ENCODE data around the gene ELMO3.

The ELMO3 gene

GRCh38 chr16:67200491-67200890 is 1.6 kb downstream of the ELMO3 start:
- FAIRE-seq = no peak

GRCh38 chr16:67201411-67202345 is 2.7 kb downstream of the ELMO3 start:
- FAIRE-seq = no peak

GRCh38 chr16:67202426-67202825 is 3.5 kb downstream of the ELMO3 start:
- no peak for FAIRE-seq

- FAIRE-seq = no peak
These were observed 4.1 kb downstream of the ELMO3 start for GRCh38 chr16:67202956-67203493.

GRCh38 chr16:67204076-67204475 is 5.1 kb downstream of the ELMO3 start:
- no peak for FAIRE-seq

GRCh38 chr16:67206129-67206837 is 7.4 kb downstream of the ELMO3 start:
- no peak for FAIRE-seq

- FAIRE-seq = no peak
These were observed 7.9 kb downstream of the ELMO3 start for GRCh38 chr16:67206838-67207248.

- no peak for FAIRE-seq
These were observed 8.5 kb downstream of the ELMO3 start for GRCh38 chr16:67207249-67208091.

- FAIRE-seq = no peak
These were observed 9.4 kb downstream of the ELMO3 start for GRCh38 chr16:67208154-67208896.

GRCh38 chr16:67209565-67209964 is 10.6 kb downstream of the ELMO3 start:
- no peak for FAIRE-seq

GRCh38 chr16:67210069-67210937 is 11.4 kb downstream of the ELMO3 start:
- FAIRE-seq = no peak

- no peak for FAIRE-seq
These were observed 12.7 kb downstream of the ELMO3 start for GRCh38 chr16:67211674-67212073.

- FAIRE-seq = no peak
These were observed 13.8 kb downstream of the ELMO3 start for GRCh38 chr16:67212766-67213165.

- FAIRE-seq = no peak
These were observed 14.5 kb downstream of the ELMO3 start for GRCh38 chr16:67213197-67214019.

GRCh38 chr16:67215706-67216105 is 16.8 kb downstream of the ELMO3 start:
- FAIRE-seq = no peak

- no peak for FAIRE-seq
These were observed 17.9 kb downstream of the ELMO3 start for GRCh38 chr16:67216612-67217490.

- no peak for FAIRE-seq
These were observed 25.1 kb downstream of the ELMO3 start for GRCh38 chr16:67223992-67224391.

- FAIRE-seq = no peak
These were observed 27.4 kb downstream of the ELMO3 start for GRCh38 chr16:67226295-67226803.

All from G401.6 (cell line).